HG03039 (cell line): Measurements from ENCODE around the gene LURAP1L.
"Not testable (repeated sequence)": the region's sequence is repeated elsewhere in the genome, so short reads cannot be mapped to it uniquely, and the experiment has no call there.

Experiments used
- ATAC-seq: cut with Tn5 transposase; IDR thresholded peaks from one replicate; pipeline ENCODE4 v1.9.1; 2021; ENCODE audit warnings: mild to moderate bottlenecking, moderate library complexity; ENCODE audit not compliant: unreplicated experiment

The LURAP1L gene

GRCh38 chr9:12854221-12854620 is 79.4 kb downstream of the LURAP1L start:
- ATAC-seq, result no peak

- no peak for ATAC-seq
These were observed 80.2 kb downstream of the LURAP1L start for GRCh38 chr9:12855066-12855465.

GRCh38 chr9:12856603-12857002 is 81.8 kb downstream of the LURAP1L start:
- ATAC-seq, result no peak

- no peak for ATAC-seq
These were observed 85.0 kb downstream of the LURAP1L start for GRCh38 chr9:12859704-12860251.

- ATAC-seq, result no peak
These were observed 86.2 kb downstream of the LURAP1L start for GRCh38 chr9:12860998-12861397.

- ATAC-seq, result no peak
These were observed 88.0 kb downstream of the LURAP1L start for GRCh38 chr9:12862611-12863410.

GRCh38 chr9:12863618-12864017 is 88.8 kb downstream of the LURAP1L start:
- ATAC-seq, result no peak

GRCh38 chr9:12865380-12865779 is 90.6 kb downstream of the LURAP1L start:
- not testable (repeated sequence) for ATAC-seq
